ENCODE measurements around the gene RGS13.

- TF ChIP-seq YY1 (IDR thresholded peaks at IDR 0.05; ENCODE audit: insufficient read depth, insufficient read length), result no peak
- TF ChIP-seq ZNF274 (IDR thresholded peaks at IDR 0.05; ENCODE audit: low read depth, low read length), result no peak
Measured at GRCh38 chr1:192608671-192609070, 27.3 kb upstream of the RGS13 start.
